NCI-H82 treated with DMSO at 0.1 percent for 48 hours (cell line): Measurements from ENCODE around the gene RNF150.
"Not testable (repeated sequence)": the region's sequence is repeated elsewhere in the genome, so short reads cannot be mapped to it uniquely, and the experiment has no call there.

Experiments
- DNase-seq: peaks from one replicate; lab custom pipeline; 2025; ENCODE audit not compliant: unreplicated experiment; lab: John Stamatoyannopoulos, UW

The RNF150 gene

DNA sequence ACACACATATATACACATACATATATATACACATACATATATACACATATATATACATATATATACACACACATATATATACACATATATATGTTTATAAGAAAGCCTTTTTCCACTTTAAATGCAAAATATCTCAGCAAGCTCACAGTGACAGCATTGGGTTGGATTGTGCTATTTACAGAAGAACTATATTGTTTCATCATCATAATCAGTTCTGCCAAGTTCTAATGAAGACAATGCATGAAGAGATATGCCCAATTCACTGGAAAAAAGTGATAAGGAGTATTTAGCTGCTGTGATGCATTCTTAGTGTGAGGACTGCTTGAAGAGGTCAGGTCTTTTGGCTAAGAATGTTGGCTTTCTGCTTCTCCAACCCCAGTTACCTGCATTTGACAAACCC, 54.4 kb downstream of the RNF150 start:
- DNase-seq: no peak

GRCh38 chr4:141077611-141078225, 55.6 kb downstream of the RNF150 start:
- DNase-seq: no peak

GRCh38 chr4:141075553-141075952, 57.7 kb downstream of the RNF150 start:
- no peak for DNase-seq

DNA sequence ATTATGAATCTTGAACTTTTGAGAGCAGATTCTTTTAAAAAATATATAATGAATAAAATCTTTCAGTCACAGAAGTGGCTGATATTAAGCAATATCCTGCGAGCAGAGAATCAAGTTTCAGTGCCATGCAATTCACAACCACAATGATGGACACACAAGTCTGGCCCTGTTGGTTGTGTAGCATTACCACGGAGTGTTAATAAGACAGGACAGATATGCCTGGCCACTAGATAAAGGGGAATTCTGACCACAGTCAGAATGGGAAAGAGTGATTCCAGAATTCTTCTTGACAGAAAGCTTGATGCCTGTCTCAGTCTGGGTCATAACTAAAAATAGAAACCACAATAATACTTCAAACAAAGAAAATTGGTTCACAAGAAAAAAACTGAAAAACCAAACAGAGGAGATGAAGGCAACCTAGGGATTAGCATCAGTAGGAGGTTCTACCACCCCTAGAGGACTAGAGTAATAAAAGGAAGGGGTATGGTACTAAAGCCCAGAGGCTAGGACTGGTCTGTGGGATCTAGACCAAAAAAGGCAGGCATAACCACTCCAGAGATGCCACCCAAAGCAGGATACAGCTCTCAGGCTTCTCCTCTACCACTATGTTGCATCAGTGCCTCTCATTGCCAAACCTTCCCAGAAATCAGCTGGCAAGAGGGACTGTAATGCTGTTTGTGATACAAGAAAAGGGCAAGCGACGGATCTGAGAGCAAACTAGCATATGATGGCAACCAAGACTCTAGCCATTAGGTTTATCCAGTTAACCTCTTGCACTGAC, 59.0 kb downstream of the RNF150 start:
- no peak for DNase-seq

GRCh38 chr4:141066690-141067089, 66.6 kb downstream of the RNF150 start:
- DNase-seq: no peak

- no peak for DNase-seq
These were observed 67.4 kb downstream of the RNF150 start for GRCh38 chr4:141065872-141066271.

GRCh38 chr4:141062651-141063050, 70.6 kb downstream of the RNF150 start:
- DNase-seq: no peak

DNA sequence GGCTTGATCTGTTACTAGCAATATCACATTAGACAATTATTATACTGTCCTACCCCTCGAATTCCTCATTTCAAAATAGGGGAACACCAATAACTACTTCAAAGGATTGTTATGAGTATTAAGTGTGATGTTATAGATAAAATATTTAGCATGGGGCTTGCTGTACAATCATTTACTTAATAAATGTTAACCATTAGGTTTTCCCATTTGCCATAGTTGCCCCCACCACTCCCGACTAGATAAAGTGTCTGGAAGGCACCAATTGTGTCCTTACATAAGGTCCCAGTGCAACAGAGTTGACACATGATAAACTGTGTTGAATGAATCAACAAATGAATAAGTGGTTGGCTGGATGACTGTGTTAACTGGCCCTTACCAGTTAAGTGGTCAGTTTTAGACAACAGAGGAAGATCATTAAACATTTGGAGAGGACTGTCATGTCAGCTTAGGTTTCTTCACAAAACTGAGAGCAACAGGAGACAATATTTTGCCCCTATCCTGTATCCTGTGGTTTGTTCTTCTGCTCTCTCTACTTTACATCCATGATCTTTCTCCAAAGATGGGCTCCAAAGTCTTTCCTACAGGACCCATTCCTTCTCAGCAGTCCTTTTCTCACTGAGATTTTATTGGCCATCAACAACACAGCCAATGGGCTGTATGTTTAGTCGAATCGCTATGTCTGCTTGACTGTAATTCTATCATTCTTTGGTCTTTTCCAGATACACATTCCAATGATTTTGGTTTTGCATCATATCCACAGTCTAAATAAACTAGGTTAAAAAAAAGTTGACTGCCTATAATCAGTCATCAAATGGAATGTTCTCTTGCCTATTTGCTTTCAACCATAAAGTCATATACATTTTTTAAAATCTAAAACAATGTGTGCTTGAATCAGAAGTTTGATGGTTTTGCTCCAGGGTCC, 74.4 kb downstream of the RNF150 start:
- DNase-seq: no peak

GRCh38 chr4:141057582-141057981, 75.7 kb downstream of the RNF150 start:
- DNase-seq: no peak

- no peak for DNase-seq
These were observed 76.8 kb downstream of the RNF150 start for GRCh38 chr4:141056473-141056872.

GRCh38 chr4:141054446-141054845, 78.8 kb downstream of the RNF150 start:
- DNase-seq: no peak

DNA sequence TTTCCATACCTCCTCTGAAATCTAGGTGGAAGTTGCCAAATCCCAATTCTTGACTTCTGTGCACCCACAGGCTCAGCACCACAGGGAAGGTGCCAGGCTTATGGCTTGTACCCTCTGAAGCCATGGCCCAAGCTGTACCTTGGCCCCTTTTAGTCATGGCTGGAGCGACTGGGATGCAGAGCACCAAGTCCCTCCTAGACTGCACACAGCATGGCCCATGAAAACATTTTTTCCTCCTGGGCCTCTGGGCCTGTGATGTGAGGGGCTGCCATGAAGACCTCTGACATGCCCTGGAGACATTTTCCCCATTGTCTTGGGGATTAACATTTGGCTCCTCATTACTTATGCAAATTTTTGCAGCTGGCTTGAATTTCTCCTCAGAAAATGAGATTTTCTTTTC, 82.3 kb downstream of the RNF150 start:
- not testable (repeated sequence) for DNase-seq

- DNase-seq: no peak
These were observed 85.9 kb downstream of the RNF150 start for GRCh38 chr4:141047228-141047884.

DNA sequence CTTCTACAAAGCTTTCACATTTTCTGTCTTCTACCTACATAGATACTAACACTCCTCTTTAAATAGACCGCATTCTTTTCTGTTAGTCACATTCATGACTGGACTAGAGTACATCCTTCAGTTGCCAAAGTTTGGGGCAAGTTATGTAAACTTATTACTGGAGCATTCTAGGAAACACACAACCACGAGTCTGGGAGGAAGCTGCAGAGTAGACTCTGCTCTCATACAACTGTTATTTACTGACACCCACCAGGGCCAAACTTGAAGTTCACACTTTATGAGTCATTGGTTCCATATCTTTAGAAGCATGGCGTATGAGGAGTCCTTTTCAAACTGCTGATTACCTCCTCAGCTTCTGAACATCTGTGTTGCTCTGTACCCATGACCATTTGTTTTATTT, 87.0 kb downstream of the RNF150 start:
- no peak for DNase-seq

- DNase-seq: no peak
These were observed 87.4 kb downstream of the RNF150 start for GRCh38 chr4:141045848-141046247.

GRCh38 chr4:141041021-141041476, 92.2 kb downstream of the RNF150 start:
- DNase-seq: no peak

GRCh38 chr4:141039156-141039555, 94.1 kb downstream of the RNF150 start:
- DNase-seq: no peak

DNA sequence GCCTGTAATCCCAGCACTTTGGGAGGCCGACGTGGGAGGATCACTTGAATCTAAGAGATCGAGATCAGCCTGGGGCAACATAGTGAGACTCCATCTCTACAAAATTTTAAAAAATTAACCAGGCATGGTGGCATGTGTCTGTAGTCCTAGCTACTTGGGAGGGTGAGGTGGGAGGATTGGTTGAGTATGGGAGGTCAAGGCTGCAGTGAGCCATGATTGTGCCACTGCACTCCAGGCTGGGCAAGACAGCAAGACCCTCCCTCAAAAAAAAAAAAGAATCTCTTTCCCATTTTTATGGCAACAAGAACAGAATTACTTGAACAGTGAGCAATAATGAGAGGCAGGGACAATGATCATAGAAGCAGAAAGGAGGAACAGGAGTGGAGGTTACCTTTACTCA, 94.8 kb downstream of the RNF150 start:
- DNase-seq: no peak

DNA sequence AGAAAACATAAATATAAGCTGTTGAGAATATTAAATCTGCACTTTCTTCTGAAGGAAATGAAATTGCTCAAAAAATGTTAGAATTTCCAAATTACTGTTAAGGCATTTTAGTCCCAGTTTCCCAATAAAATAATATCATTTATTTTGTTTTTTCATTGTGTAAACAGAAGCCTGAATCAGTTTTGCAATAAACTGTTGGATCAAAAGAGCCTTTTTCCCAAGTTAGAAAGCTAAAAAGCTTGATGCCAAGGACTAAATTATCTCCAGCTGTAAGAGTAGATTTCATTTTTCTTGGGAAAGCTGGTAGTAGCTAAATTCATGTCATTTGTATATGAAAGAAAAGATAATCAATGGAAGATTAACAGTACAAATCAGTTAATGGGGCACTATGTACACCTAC, 95.8 kb downstream of the RNF150 start:
- no peak for DNase-seq

DNA sequence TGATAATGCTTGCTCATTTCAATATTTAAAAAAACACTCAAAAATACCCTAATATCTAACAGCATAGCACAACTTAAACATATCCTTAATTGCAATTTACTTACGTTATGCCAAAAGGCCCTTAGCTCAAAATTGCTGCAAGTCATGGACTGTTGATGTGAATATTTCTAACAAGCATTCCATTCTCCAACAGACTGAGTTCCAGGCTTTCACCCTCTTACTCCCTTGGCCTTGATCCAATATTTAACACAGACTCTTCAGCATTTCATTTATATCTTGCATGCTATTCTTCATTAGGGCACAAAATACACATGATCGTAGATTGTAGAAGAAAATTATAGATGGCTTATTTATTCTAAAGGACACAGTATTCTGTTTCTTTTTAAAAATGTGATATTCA, 96.5 kb downstream of the RNF150 start:
- no peak for DNase-seq

DNA sequence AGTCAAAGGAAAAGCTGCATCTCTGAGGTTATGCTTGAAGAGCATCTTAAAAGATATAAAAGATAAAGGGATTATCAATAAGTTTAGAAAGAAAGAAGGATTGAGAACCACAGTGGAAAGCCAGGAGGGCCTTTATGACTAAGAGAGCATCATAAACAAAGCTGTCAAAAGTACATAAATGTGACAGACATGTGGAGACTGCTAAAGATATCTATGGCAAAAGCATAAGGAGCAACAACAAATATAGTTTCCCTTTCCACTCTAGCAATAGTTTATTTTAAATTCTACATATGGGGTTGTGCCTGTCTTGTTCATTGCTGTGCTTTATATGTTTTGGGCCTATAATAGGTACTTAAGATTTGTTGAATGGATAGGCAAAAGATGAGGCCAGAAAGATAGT, 97.3 kb downstream of the RNF150 start:
- DNase-seq: no peak
